Measurements from ENCODE around the gene GLTP. TPM values are rescaled to one million over a fixed set of nuclear protein-coding genes. Genes with fewer than 3 reads are reported as not detected.
"Not testable (repeated sequence)": the region's sequence is repeated elsewhere in the genome, so short reads cannot be mapped to it uniquely, and the experiment has no call there.

Gene GLTP
- 47.8 TPM for polyA plus RNA-seq

- Mint-ChIP-seq H3K9me3 (no peaks in the 10 kb centered on the region), H3K4me1 (peaks cover 22 to 42% (median 33%) of the 10 kb centered on the region in 3 donors), H3K27ac (peak within 1 kb of the TSS; percentile 89 to 98 (median 94)), H3K27me3 (no peaks in the 10 kb centered on the region), H3K4me3 (peak within 1 kb of the TSS; percentile 89 to 97 (median 92)), H3K36me3 (peaks cover 2% of the 10 kb centered on the region)
These were observed at the start of gene GLTP for GRCh38 chr12:109880043-109880931. TSS of gene GLTP (minus strand) at chr12:109880541. CDS start at chr12:109880374, 167 bp downstream.

GRCh38 chr12:109929326-109929725 is 49.0 kb upstream of the GLTP start:
- H3K27me3 Mint-ChIP-seq, H3K9me3 Mint-ChIP-seq, H3K4me3 Mint-ChIP-seq, H3K4me1 Mint-ChIP-seq, H3K36me3 Mint-ChIP-seq: not testable (repeated sequence)
- H3K27ac Mint-ChIP-seq = peak overlapping the region in 1 of 3 donors; percentile 31

- Mint-ChIP-seq H3K4me3 (no peak overlapping the region), H3K9me3 (no peaks in the 10 kb centered on the region), H3K27me3 (no peaks in the 10 kb centered on the region), H3K4me1 (peaks cover 10 to 12% (median 12%) of the 10 kb centered on the region in 3 donors), H3K27ac (peak overlapping the region in 1 of 3 donors; percentile 6), H3K36me3 (peaks cover 6% of the 10 kb centered on the region)
These were observed 47.8 kb upstream of the GLTP start for GRCh38 chr12:109928058-109928656.

- no peaks in the 10 kb centered on the region for H3K27me3 Mint-ChIP-seq
- peaks cover 6% of the 10 kb centered on the region for H3K36me3 Mint-ChIP-seq
- peak overlapping the region in 1 of 3 donors; percentile 6 for H3K27ac Mint-ChIP-seq
- no peak overlapping the region for H3K4me3 Mint-ChIP-seq
- H3K9me3 Mint-ChIP-seq = no peaks in the 10 kb centered on the region
- peaks cover 10 to 14% (median 13%) of the 10 kb centered on the region in 3 donors for H3K4me1 Mint-ChIP-seq
These were observed 47.3 kb upstream of the GLTP start for GRCh38 chr12:109927622-109928021.

- Mint-ChIP-seq H3K27me3 (no peaks in the 10 kb centered on the region), H3K27ac (no peak overlapping the region), H3K36me3 (peaks cover 5% of the 10 kb centered on the region), H3K4me3 (no peak overlapping the region), H3K9me3 (no peaks in the 10 kb centered on the region), H3K4me1 (peaks cover 11 to 14% (median 13%) of the 10 kb centered on the region in 3 donors)
These were observed 46.3 kb upstream of the GLTP start for GRCh38 chr12:109926488-109927210.

- peaks cover 6% of the 10 kb centered on the region for H3K36me3 Mint-ChIP-seq
- H3K4me1 Mint-ChIP-seq = peaks cover 11 to 14% (median 13%) of the 10 kb centered on the region in 3 donors
- H3K4me3 Mint-ChIP-seq = no peak overlapping the region
- no peaks in the 10 kb centered on the region for H3K27me3 Mint-ChIP-seq
- H3K9me3 Mint-ChIP-seq = no peaks in the 10 kb centered on the region
- H3K27ac Mint-ChIP-seq = no peak overlapping the region
These were observed 45.7 kb upstream of the GLTP start for GRCh38 chr12:109926016-109926415.

GRCh38 chr12:109925185-109925840 is 45.0 kb upstream of the GLTP start:
- Mint-ChIP-seq H3K9me3 (no peaks in the 10 kb centered on the region), H3K27ac (peak overlapping the region in 1 of 3 donors; percentile 15), H3K4me1 (peaks cover 11 to 14% (median 13%) of the 10 kb centered on the region in 3 donors), H3K4me3 (peak overlapping the region in 1 of 4 donors; percentile 45), H3K27me3 (no peaks in the 10 kb centered on the region), H3K36me3 (peaks cover 7% of the 10 kb centered on the region)

- Mint-ChIP-seq H3K4me1 (peaks cover 13 to 14% (median 14%) of the 10 kb centered on the region in 3 donors), H3K36me3 (peaks cover 7% of the 10 kb centered on the region), H3K27ac (peak overlapping the region in 2 of 3 donors; percentile 52 to 78), H3K4me3 (peak overlapping the region in 2 of 4 donors; percentile 39 to 76), H3K27me3 (no peaks in the 10 kb centered on the region), H3K9me3 (no peaks in the 10 kb centered on the region)
These were observed 43.3 kb upstream of the GLTP start for GRCh38 chr12:109923481-109924245.

- H3K27ac Mint-ChIP-seq = peak overlapping the region in 1 of 3 donors; percentile 52
- H3K9me3 Mint-ChIP-seq = no peaks in the 10 kb centered on the region
- peaks cover 13 to 14% (median 14%) of the 10 kb centered on the region in 3 donors for H3K4me1 Mint-ChIP-seq
- H3K4me3 Mint-ChIP-seq = no peak overlapping the region
- H3K27me3 Mint-ChIP-seq = no peaks in the 10 kb centered on the region
- H3K36me3 Mint-ChIP-seq = peaks cover 7% of the 10 kb centered on the region
These were observed 42.7 kb upstream of the GLTP start for GRCh38 chr12:109923038-109923437.

GRCh38 chr12:109921982-109922381 is 41.6 kb upstream of the GLTP start:
- Mint-ChIP-seq H3K4me3 (no peak overlapping the region), H3K4me1 (peaks cover 10 to 14% (median 11%) of the 10 kb centered on the region in 3 donors), H3K36me3 (peaks cover 4% of the 10 kb centered on the region), H3K9me3 (no peaks in the 10 kb centered on the region), H3K27me3 (no peaks in the 10 kb centered on the region), H3K27ac (no peak overlapping the region)

GRCh38 chr12:109920261-109920780 is 40.0 kb upstream of the GLTP start:
- no peaks in the 10 kb centered on the region for H3K27me3 Mint-ChIP-seq
- no peaks in the 10 kb centered on the region for H3K9me3 Mint-ChIP-seq
- no peak overlapping the region for H3K27ac Mint-ChIP-seq
- peaks cover 10 to 14% (median 11%) of the 10 kb centered on the region in 3 donors for H3K4me1 Mint-ChIP-seq
- peaks cover 4% of the 10 kb centered on the region for H3K36me3 Mint-ChIP-seq
- H3K4me3 Mint-ChIP-seq = no peak overlapping the region

- no peak overlapping the region for H3K27ac Mint-ChIP-seq
- H3K4me3 Mint-ChIP-seq = no peak overlapping the region
- peaks cover 4% of the 10 kb centered on the region for H3K36me3 Mint-ChIP-seq
- peaks cover 7 to 9% (median 9%) of the 10 kb centered on the region in 3 donors for H3K4me1 Mint-ChIP-seq
- no peaks in the 10 kb centered on the region for H3K27me3 Mint-ChIP-seq
- no peaks in the 10 kb centered on the region for H3K9me3 Mint-ChIP-seq
These were observed 39.1 kb upstream of the GLTP start for GRCh38 chr12:109919456-109919855.

- peaks cover under 1% of the 10 kb centered on the region for H3K36me3 Mint-ChIP-seq
- no peak overlapping the region for H3K4me3 Mint-ChIP-seq
- no peak overlapping the region for H3K27ac Mint-ChIP-seq
- H3K9me3 Mint-ChIP-seq = no peaks in the 10 kb centered on the region
- no peaks in the 10 kb centered on the region for H3K27me3 Mint-ChIP-seq
- peaks cover 0 to 3% (median 0%) of the 10 kb centered on the region in 3 donors for H3K4me1 Mint-ChIP-seq
These were observed 35.7 kb upstream of the GLTP start for GRCh38 chr12:109916045-109916444.
